PC-9 (cell line): ENCODE results near the gene HRH4. TPM values are rescaled to one million over a fixed set of nuclear protein-coding genes. Genes with fewer than 3 reads are reported as not detected.

ENCODE experiments used
- BruUV-seq: library from RNA; stranded (reverse); fragments of 400-500 nt; replicated peaks from 2 replicates; lab custom pipeline; 2021; lab: Mats Ljungman, UMichigan
- CTCF ChIA-PET: fragments of 300-600 bp; sonication (Branson Sonifier 250); formaldehyde crosslinking; loops from one replicate; lab custom pipeline; 2022; ENCODE audit warnings: antibody characterized with exemption; lab: Charles Lee
- POLR2A ChIA-PET: fragments of 300-600 bp; sonication (Branson Sonifier 250); formaldehyde crosslinking; loops from one replicate; lab custom pipeline; 2022; ENCODE audit warnings: antibody characterized with exemption; ENCODE audit not compliant: unreplicated experiment; lab: Charles Lee
- DNase-seq, 2 experiments: peaks; one replicate each; pipeline versions ENCODE4 v3.0.0 to v3.0.0-alpha.2; 2015 to 2022; ENCODE audit warnings: mixed read lengths in 1 of 2
- H2AFZ ChIP-seq: fragments of 200-600 bp; sonication (generic); 2 replicates; pipeline ENCODE4 v1.8.1; 2017; ENCODE audit warnings: antibody characterized with exemption
- H3F3A ChIP-seq: fragments of 200-600 bp; sonication (generic); 2 replicates; pipeline ENCODE4 v1.8.1; 2017; ENCODE audit warnings: antibody characterized with exemption, mild to moderate bottlenecking, low read depth; ENCODE audit not compliant: insufficient read depth
- H3K27ac ChIP-seq: fragments of 200-600 bp; sonication (generic); 2 replicates; pipeline ENCODE4 v1.6.1; 2016; ENCODE audit warnings: mixed run types
- H3K27me3 ChIP-seq: fragments of 200-600 bp; sonication (generic); 2 replicates; pipeline ENCODE4 v1.6.1; 2016; ENCODE audit warnings: low read depth, mixed run types; ENCODE audit not compliant: insufficient read depth
- H3K36me3 ChIP-seq: fragments of 200-600 bp; sonication (generic); 2 replicates; pipeline ENCODE4 v1.6.1; 2016; ENCODE audit warnings: low read depth, mixed run types
- H3K4me1 ChIP-seq: fragments of 200-600 bp; sonication (generic); replicated peaks from 2 replicates; pipeline ENCODE4 v1.6.1; 2016; ENCODE audit warnings: mixed run types; ENCODE audit not compliant: insufficient read depth
- H3K4me2 ChIP-seq: fragments of 200-600 bp; sonication (generic); 2 replicates; pipeline ENCODE4 v1.6.1; 2017; ENCODE audit warnings: mixed run types
- H3K4me3 ChIP-seq: fragments of 200-600 bp; sonication (generic); 2 replicates; pipeline ENCODE4 v1.6.1; 2016; ENCODE audit warnings: mixed run types
- H3K79me2 ChIP-seq: fragments of 200-600 bp; sonication (generic); 2 replicates; pipeline ENCODE4 v1.6.1; 2017; ENCODE audit warnings: low read depth, mixed run types
- H3K9me2 ChIP-seq: fragments of 200-600 bp; sonication (generic); 2 replicates; pipeline ENCODE4 v1.8.1; 2017; ENCODE audit warnings: mild to moderate bottlenecking; ENCODE audit not compliant: insufficient read depth
- H3K9me3 ChIP-seq: fragments of 200-600 bp; sonication (generic); 2 replicates; pipeline ENCODE4 v1.8.1; 2016; ENCODE audit warnings: low read depth; ENCODE audit not compliant: insufficient read depth
- H4K20me1 ChIP-seq: fragments of 200-600 bp; sonication (generic); 2 replicates; pipeline ENCODE4 v1.8.1; 2017; ENCODE audit not compliant: insufficient read depth
- EZH2 ChIP-seq: fragments of 200-600 bp; sonication (generic); IDR thresholded peaks from 2 replicates; pipeline ENCODE4 v1.8.0; 2017; ENCODE audit warnings: antibody characterized with exemption, low read depth
- intact Hi-C: fragments of 100-400 bp; cut with micrococcal nuclease; formaldehyde crosslinking; loops from one replicate; pipeline ENCODE4 v1.10.0; 2022; ENCODE audit not compliant: unreplicated experiment
- total RNA-seq: library from RNA; stranded (reverse); gene quantifications from 2 replicates; pipeline ENCODE4 v1.2.3, GENCODE V29; 2021
- TF ChIP-seq, protein P1 (sequence below): fragments of 200-600 bp; sonication (generic); conservative IDR thresholded peaks from 2 replicates; pipeline ENCODE4 v1.6.1; 2017; ENCODE audit warnings: mixed run types, antibody characterized with exemption, mild to moderate bottlenecking, moderate library complexity

Gene HRH4
- total RNA-seq, 1 experiment from 2014 or later: not detected

- ChIA-PET CTCF (no interaction called here), POLR2A (no interaction called here)
- no peaks in the 10 kb centered on the region for H3K9me3 ChIP-seq
- no peak for DNase-seq
- intact Hi-C loops: no loop called here
- no peaks in the 10 kb centered on the region for H3K4me1 ChIP-seq
- no peaks in the 10 kb centered on the region for H4K20me1 ChIP-seq
- no peaks in the 10 kb centered on the region for H3K9me2 ChIP-seq
- BruUV-seq: no TSS peak
- H3F3A ChIP-seq: no peaks in the 10 kb centered on the region
- TF ChIP-seq, protein P1, sequence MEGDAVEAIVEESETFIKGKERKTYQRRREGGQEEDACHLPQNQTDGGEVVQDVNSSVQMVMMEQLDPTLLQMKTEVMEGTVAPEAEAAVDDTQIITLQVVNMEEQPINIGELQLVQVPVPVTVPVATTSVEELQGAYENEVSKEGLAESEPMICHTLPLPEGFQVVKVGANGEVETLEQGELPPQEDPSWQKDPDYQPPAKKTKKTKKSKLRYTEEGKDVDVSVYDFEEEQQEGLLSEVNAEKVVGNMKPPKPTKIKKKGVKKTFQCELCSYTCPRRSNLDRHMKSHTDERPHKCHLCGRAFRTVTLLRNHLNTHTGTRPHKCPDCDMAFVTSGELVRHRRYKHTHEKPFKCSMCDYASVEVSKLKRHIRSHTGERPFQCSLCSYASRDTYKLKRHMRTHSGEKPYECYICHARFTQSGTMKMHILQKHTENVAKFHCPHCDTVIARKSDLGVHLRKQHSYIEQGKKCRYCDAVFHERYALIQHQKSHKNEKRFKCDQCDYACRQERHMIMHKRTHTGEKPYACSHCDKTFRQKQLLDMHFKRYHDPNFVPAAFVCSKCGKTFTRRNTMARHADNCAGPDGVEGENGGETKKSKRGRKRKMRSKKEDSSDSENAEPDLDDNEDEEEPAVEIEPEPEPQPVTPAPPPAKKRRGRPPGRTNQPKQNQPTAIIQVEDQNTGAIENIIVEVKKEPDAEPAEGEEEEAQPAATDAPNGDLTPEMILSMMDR: no peak
- no peaks in the 10 kb centered on the region for H3K79me2 ChIP-seq
- H3K4me2 ChIP-seq: no peak overlapping the region
- H3K4me3 ChIP-seq: no peak overlapping the region
- no peak overlapping the region for H2AFZ ChIP-seq
- H3K36me3 ChIP-seq: no peaks in the 10 kb centered on the region
- H3K27ac ChIP-seq: no peak overlapping the region
- peaks cover 4% of the 10 kb centered on the region; the same call in 1 of the 2 replicates for H3K27me3 ChIP-seq
These were observed 55.3 kb downstream of the HRH4 start for GRCh38 chr18:24515721-24516120.

DNA sequence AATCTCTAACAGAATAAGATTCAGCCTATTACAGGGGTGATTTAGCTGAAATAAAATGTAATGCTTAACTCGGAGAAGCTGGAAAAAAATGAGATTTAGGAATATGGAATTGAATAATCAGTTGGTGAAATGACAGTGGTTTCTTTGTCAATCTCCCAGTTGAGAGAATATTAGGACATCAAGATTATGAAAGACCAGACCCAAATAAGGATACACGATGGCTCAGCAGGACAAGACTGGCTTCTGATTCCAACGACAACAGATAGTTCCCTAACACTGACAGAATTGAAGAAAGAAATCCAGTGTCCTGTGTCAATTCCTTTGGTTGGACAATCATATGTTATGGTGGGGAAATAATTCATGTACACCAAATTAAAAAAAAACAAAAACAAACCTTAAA, 55.8 kb downstream of the HRH4 start:
- H3K9me2 ChIP-seq: no peaks in the 10 kb centered on the region
- no peak overlapping the region for H3K4me2 ChIP-seq
- no peaks in the 10 kb centered on the region for H3K36me3 ChIP-seq
- no peaks in the 10 kb centered on the region for H3K4me1 ChIP-seq
- TF ChIP-seq, protein P1: no peak
- no peak for TF ChIP-seq EZH2
- H3K27ac ChIP-seq: no peak overlapping the region
- BruUV-seq: no TSS peak
- H4K20me1 ChIP-seq: no peaks in the 10 kb centered on the region
- ChIA-PET POLR2A (no interaction called here), CTCF (no interaction called here)
- H2AFZ ChIP-seq: no peak overlapping the region
- no peaks in the 10 kb centered on the region for H3K9me3 ChIP-seq
- H3K27me3 ChIP-seq: peaks cover 5% of the 10 kb centered on the region; the same call in 1 of the 2 replicates
- no peaks in the 10 kb centered on the region for H3F3A ChIP-seq
- no peak overlapping the region for H3K4me3 ChIP-seq
- no peaks in the 10 kb centered on the region for H3K79me2 ChIP-seq
- intact Hi-C loops: no loop called here
- DNase-seq: no peak

DNA sequence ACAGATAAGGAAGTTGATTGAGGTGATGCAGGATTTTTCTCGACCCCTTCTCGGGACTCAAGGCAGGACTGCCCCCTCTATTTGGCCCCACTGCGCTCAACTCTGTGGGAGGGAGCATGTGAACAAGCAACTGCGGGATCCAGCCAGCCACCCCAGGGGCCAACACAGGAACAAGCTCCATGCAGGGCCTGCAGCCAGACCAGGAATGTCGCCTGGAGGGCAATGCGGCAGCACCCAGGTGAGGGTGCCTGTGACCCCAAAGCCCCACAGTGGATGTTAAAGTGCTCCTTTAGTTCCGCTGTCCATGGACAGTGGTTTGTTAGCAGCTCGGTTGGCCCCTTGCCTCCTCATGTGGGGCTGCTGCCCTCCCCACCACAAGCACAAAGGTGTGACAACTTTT, 57.1 kb downstream of the HRH4 start:
- CTCF ChIA-PET: no interaction called here
- intact Hi-C loops: no loop called here
- no peak for TF ChIP-seq EZH2
- TF ChIP-seq, protein P1: no peak

More for the DNA sequence above, 57.1 kb downstream of the HRH4 start:
- Histone ChIP-seq H3K4me3 (no peak overlapping the region), H3K79me2 (no peaks in the 10 kb centered on the region), H3K27ac (no peak overlapping the region), H3K4me2 (no peak overlapping the region), H3K36me3 (no peaks in the 10 kb centered on the region), H3K9me2 (no peaks in the 10 kb centered on the region), H3K4me1 (no peaks in the 10 kb centered on the region), H3F3A (no peaks in the 10 kb centered on the region), H2AFZ (no peak overlapping the region), H4K20me1 (no peaks in the 10 kb centered on the region), H3K27me3 (peaks cover 10% of the 10 kb centered on the region), H3K9me3 (no peaks in the 10 kb centered on the region)
- BruUV-seq: no TSS peak
- POLR2A ChIA-PET: no interaction called here
- no peak for DNase-seq
